Mesenchymal stem cell (in vitro differentiated cells and primary cell): Measurements from ENCODE around the gene TRIL.

Experiments
- DNase-seq: peaks from one replicate; pipeline ENCODE4 v3.0.0-alpha.2; 2013
- H2AFZ ChIP-seq: one replicate; pipeline ENCODE4 v1.6.1; 2013; ENCODE audit warnings: low read depth, mild to moderate bottlenecking, control low read depth, inconsistent platforms, low read length, moderate library complexity
- H2AK5ac ChIP-seq: 2 replicates; pipeline ENCODE4 v1.6.1; 2013; ENCODE audit warnings: low read length, moderate library complexity, mild to moderate bottlenecking, inconsistent platforms; ENCODE audit not compliant: severe bottlenecking
- H2BK120ac ChIP-seq: one replicate; pipeline ENCODE4 v1.6.1; 2013; ENCODE audit warnings: low read depth, mild to moderate bottlenecking, inconsistent platforms, low read length, moderate library complexity
- H2BK12ac ChIP-seq, 2 experiments: one replicate each; pipeline ENCODE4 v1.6.1; 2013; ENCODE audit warnings: inconsistent platforms in 2 of 2, low read length in 2 of 2, mild to moderate bottlenecking in 2 of 2, moderate library complexity in 2 of 2, control low read depth in 1 of 2
- H2BK15ac ChIP-seq: one replicate; pipeline ENCODE4 v1.6.1; 2013; ENCODE audit warnings: mild to moderate bottlenecking, low read depth, inconsistent platforms; ENCODE audit not compliant: poor library complexity, severe bottlenecking
- H2BK5ac ChIP-seq: 2 replicates; pipeline ENCODE4 v1.6.1; 2013; ENCODE audit warnings: low read depth, mild to moderate bottlenecking, low read length, control low read depth, inconsistent platforms; ENCODE audit not compliant: poor library complexity, severe bottlenecking
- H3K14ac ChIP-seq, 2 experiments: one replicate each; pipeline ENCODE4 v1.6.1; 2013; ENCODE audit warnings: inconsistent platforms in 2 of 2, low read length in 2 of 2, control low read depth in 1 of 2, mild to moderate bottlenecking in 1 of 2, moderate library complexity in 1 of 2
- H3K18ac ChIP-seq, 2 experiments: one replicate each; pipeline ENCODE4 v1.6.1; 2013; ENCODE audit warnings: inconsistent platforms in 2 of 2, low read length in 2 of 2, control low read depth in 1 of 2, low read depth in 1 of 2, mild to moderate bottlenecking in 1 of 2
- H3K23ac ChIP-seq, 2 experiments: one replicate each; pipeline ENCODE4 v1.6.1; 2013; ENCODE audit warnings: inconsistent platforms in 2 of 2, low read length in 2 of 2, mild to moderate bottlenecking in 2 of 2, moderate library complexity in 2 of 2, control low read depth in 1 of 2
- H3K27ac ChIP-seq: 2 replicates; pipeline ENCODE4 v1.5.1; 2013; ENCODE audit warnings: mild to moderate bottlenecking, moderate library complexity, low read length, control low read depth, inconsistent platforms; ENCODE audit not compliant: poor library complexity, severe bottlenecking
- H3K27me3 ChIP-seq, 2 experiments: 2 replicates each; pipeline versions ENCODE4 v1.6.1 to v1.7.0; 2013; ENCODE audit warnings: low read length in 2 of 2, mild to moderate bottlenecking in 2 of 2, moderate library complexity in 2 of 2, control low read depth in 1 of 2, inconsistent platforms in 1 of 2; ENCODE audit not compliant: control insufficient read depth in 1 of 2, insufficient read depth in 1 of 2
- H3K36me3 ChIP-seq, 2 experiments: 2 replicates each; pipeline versions ENCODE4 v1.6.1 to v1.7.0; 2013; ENCODE audit warnings: low read length in 2 of 2, control low read depth in 1 of 2, inconsistent platforms in 1 of 2, low read depth in 1 of 2, mild to moderate bottlenecking in 1 of 2; ENCODE audit not compliant: insufficient read depth in 2 of 2, control insufficient read depth in 1 of 2
- H3K4ac ChIP-seq, 2 experiments: one replicate each; pipeline ENCODE4 v1.6.1; 2013; ENCODE audit warnings: inconsistent platforms in 2 of 2, low read length in 2 of 2, mild to moderate bottlenecking in 2 of 2, moderate library complexity in 2 of 2, control low read depth in 1 of 2, low read depth in 1 of 2
- H3K4me1 ChIP-seq: 2 replicates; pipeline ENCODE4 v1.6.1; 2013; ENCODE audit warnings: low read depth, low read length, control low read depth; ENCODE audit not compliant: control insufficient read depth, insufficient read depth
- H3K4me2 ChIP-seq: 2 replicates; pipeline ENCODE4 v1.6.1; 2013; ENCODE audit warnings: low read length, mild to moderate bottlenecking, inconsistent platforms; ENCODE audit not compliant: poor library complexity, severe bottlenecking
- H3K4me3 ChIP-seq, 2 experiments: 2 replicates each; pipeline versions ENCODE4 v1.5.1 to v1.7.0; 2013; ENCODE audit warnings: low read length in 2 of 2, mild to moderate bottlenecking in 2 of 2, control low read depth in 1 of 2, low read depth in 1 of 2; ENCODE audit not compliant: insufficient read depth in 1 of 2
- H3K79me1 ChIP-seq: replicated peaks from 2 replicates; pipeline ENCODE4 v1.6.1; 2013; ENCODE audit warnings: mild to moderate bottlenecking, control low read depth, low read length, inconsistent platforms; ENCODE audit not compliant: poor library complexity, severe bottlenecking
- H3K9ac ChIP-seq: 2 replicates; pipeline ENCODE4 v1.7.0; 2013; ENCODE audit warnings: mild to moderate bottlenecking, low read length, moderate library complexity
- H3K9me3 ChIP-seq: 2 replicates; pipeline ENCODE4 v1.7.0; 2013; ENCODE audit warnings: mild to moderate bottlenecking, low read length; ENCODE audit not compliant: control insufficient read depth
- H4K8ac ChIP-seq: one replicate; pipeline ENCODE4 v1.6.1; 2013; ENCODE audit warnings: inconsistent platforms, mild to moderate bottlenecking, low read length, moderate library complexity
- H4K91ac ChIP-seq: one replicate; pipeline ENCODE4 v1.6.1; 2013; ENCODE audit warnings: mild to moderate bottlenecking, low read length, inconsistent platforms
- WGBS: methylation state at CpG from one replicate; pipeline ENCODE4 v1.1.7; 2013; ENCODE audit warnings: mixed read lengths; 5-methylcytosine and 5-hydroxymethylcytosine counted together

The TRIL gene

DNA sequence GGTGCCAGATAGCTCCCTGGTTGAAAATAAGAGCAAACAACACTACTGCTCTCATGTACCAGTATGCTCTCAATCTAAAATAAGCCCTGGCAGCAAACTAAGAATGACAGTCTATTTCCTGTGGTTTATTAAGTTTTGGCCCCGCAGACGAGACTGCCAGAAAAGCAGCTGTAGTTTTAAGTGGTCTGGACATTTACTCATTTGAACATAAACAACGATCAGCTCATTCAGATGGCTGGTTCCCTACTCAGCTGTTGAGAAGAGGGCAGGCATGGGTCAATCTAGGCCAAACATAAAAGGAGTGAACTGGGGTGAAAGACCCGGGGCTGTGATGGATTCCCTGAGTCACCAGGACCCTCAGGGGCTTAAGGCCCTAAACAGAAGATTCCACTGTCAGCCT lies 4.5 kb downstream of the TRIL start:
- Histone ChIP-seq H2AFZ (no peak overlapping the region), H3K79me1 (no peaks in the 10 kb centered on the region), H3K14ac (no peak overlapping the region), H3K4me3 (no peak overlapping the region), H3K23ac (no peak overlapping the region), H2BK120ac (no peak overlapping the region), H3K27me3 (peaks cover 36 to 40% of the 10 kb centered on the region in 2 experiments), H3K9ac (no peak overlapping the region), H3K4ac (no peak overlapping the region), H3K9me3 (no peaks in the 10 kb centered on the region), H4K8ac (no peak overlapping the region), H2AK5ac (no peak overlapping the region), H3K36me3 (peaks cover 0 to 8% of the 10 kb centered on the region in 2 experiments), H3K4me1 (peaks cover 29% of the 10 kb centered on the region), H2BK12ac (no peak overlapping the region), H2BK5ac (no peak overlapping the region), H3K4me2 (no peak overlapping the region), H3K18ac (no peak overlapping the region), H3K27ac (no peak overlapping the region), H4K91ac (no peak overlapping the region), H2BK15ac (no peak overlapping the region)
- DNase-seq: peak; percentile 94
- 0% methylated on average over 3 of the region's 4 CpGs for WGBS

GRCh38 chr7:28942168-28942567 lies 16.0 kb downstream of the TRIL start:
- no peak overlapping the region for H2BK12ac ChIP-seq
- peaks cover 0 to 6% of the 10 kb centered on the region in 2 experiments for H3K27me3 ChIP-seq
- H2BK15ac ChIP-seq: no peak overlapping the region
- no peak overlapping the region for H2BK120ac ChIP-seq
- no peaks in the 10 kb centered on the region for H3K36me3 ChIP-seq
- H3K23ac ChIP-seq: no peak overlapping the region
- no peak overlapping the region for H4K91ac ChIP-seq
- no peaks in the 10 kb centered on the region for H3K4me1 ChIP-seq
- H3K4ac ChIP-seq: no peak overlapping the region
- WGBS: 38% methylated on average over 1 of the region's 3 CpGs
- no peak overlapping the region for H2AFZ ChIP-seq
- H3K14ac ChIP-seq: no peak overlapping the region
- DNase-seq: no peak
- no peak overlapping the region for H3K18ac ChIP-seq
- no peak overlapping the region for H3K4me2 ChIP-seq
- no peak overlapping the region for H4K8ac ChIP-seq
- no peak overlapping the region for H3K4me3 ChIP-seq
- no peaks in the 10 kb centered on the region for H3K9me3 ChIP-seq
- H3K9ac ChIP-seq: no peak overlapping the region
- no peaks in the 10 kb centered on the region for H3K79me1 ChIP-seq
- H2BK5ac ChIP-seq: no peak overlapping the region
- no peak overlapping the region for H2AK5ac ChIP-seq
- H3K27ac ChIP-seq: no peak overlapping the region

DNA sequence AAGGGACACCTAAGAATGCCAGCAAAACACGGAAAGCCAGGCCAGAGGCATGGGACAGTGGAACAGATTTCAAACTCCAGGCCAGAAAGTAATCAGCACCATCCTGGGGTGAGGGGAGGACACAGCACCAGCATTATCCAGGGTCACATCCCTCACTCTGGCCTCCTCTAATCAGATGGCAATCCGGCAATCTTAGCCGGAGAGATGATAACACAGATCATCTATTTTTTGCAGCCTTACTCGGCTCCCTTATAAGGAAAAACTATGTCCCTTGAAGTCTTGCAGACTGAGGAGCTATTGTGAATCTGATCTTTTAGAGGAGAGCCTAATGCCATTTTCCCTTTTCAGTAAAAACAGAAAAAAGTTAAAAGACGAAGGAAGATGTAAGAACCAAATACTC lies 16.5 kb downstream of the TRIL start:
- H2AFZ ChIP-seq: no peak overlapping the region
- WGBS: 67% methylated on average over 4 of the region's 5 CpGs
- no peak overlapping the region for H3K14ac ChIP-seq

GRCh38 chr7:28940741-28941384 lies 17.3 kb downstream of the TRIL start:
- H2AK5ac ChIP-seq: no peak overlapping the region
- H3K4me3 ChIP-seq: no peak overlapping the region
- no peak overlapping the region for H4K91ac ChIP-seq
- no peaks in the 10 kb centered on the region for H3K9me3 ChIP-seq
- peaks cover 1 to 6% of the 10 kb centered on the region in 2 experiments for H3K27me3 ChIP-seq
- H3K14ac ChIP-seq: no peak overlapping the region
- no peaks in the 10 kb centered on the region for H3K4me1 ChIP-seq
- no peak overlapping the region for H3K4me2 ChIP-seq
- H3K79me1 ChIP-seq: no peaks in the 10 kb centered on the region
- no peak overlapping the region for H2BK12ac ChIP-seq
- no peak for DNase-seq
- no peak overlapping the region for H2AFZ ChIP-seq
- no peak overlapping the region for H3K9ac ChIP-seq
- H2BK120ac ChIP-seq: no peak overlapping the region
- H3K4ac ChIP-seq: no peak overlapping the region
- no peak overlapping the region for H2BK5ac ChIP-seq
- WGBS: 86% methylated on average over 11 of the region's 11 CpGs
- H3K23ac ChIP-seq: no peak overlapping the region
- no peak overlapping the region for H2BK15ac ChIP-seq
- H3K27ac ChIP-seq: no peak overlapping the region
- no peak overlapping the region for H3K18ac ChIP-seq
- peak overlapping the region; percentile 4 for H4K8ac ChIP-seq
- no peaks in the 10 kb centered on the region for H3K36me3 ChIP-seq

More for the DNA sequence above, 16.5 kb downstream of the TRIL start:
- no peaks in the 10 kb centered on the region for H3K4me1 ChIP-seq
- no peak overlapping the region for H2BK12ac ChIP-seq
- H3K18ac ChIP-seq: no peak overlapping the region
- no peak overlapping the region for H3K4me2 ChIP-seq
- H4K8ac ChIP-seq: no peak overlapping the region
- H3K9ac ChIP-seq: no peak overlapping the region
- no peak overlapping the region for H2AK5ac ChIP-seq
- no peak overlapping the region for H3K27ac ChIP-seq
- H3K27me3 ChIP-seq: peaks cover 0 to 6% of the 10 kb centered on the region in 2 experiments
- no peak overlapping the region for H3K4me3 ChIP-seq
- no peaks in the 10 kb centered on the region for H3K9me3 ChIP-seq
- H3K36me3 ChIP-seq: no peaks in the 10 kb centered on the region
- H4K91ac ChIP-seq: no peak overlapping the region
- H2BK15ac ChIP-seq: no peak overlapping the region
- H2BK120ac ChIP-seq: no peak overlapping the region
- no peaks in the 10 kb centered on the region for H3K79me1 ChIP-seq
- H3K4ac ChIP-seq: no peak overlapping the region
- H2BK5ac ChIP-seq: no peak overlapping the region
- no peak overlapping the region for H3K23ac ChIP-seq
- DNase-seq: peak; percentile 8
